GM12865 (cell line): ENCODE measurements around the gene LMOD1.
A peak's percentile ranks its signal among the peaks of the same experiment; 100 is the strongest.
"Not testable (repeated sequence)": the region's sequence is repeated elsewhere in the genome, so short reads cannot be mapped to it uniquely, and the experiment has no call there.

Source experiments
- DNase-seq: peaks from one replicate; pipeline ENCODE4 v3.0.0; 2010; ENCODE audit warnings: low read depth
- H3K4me3 ChIP-seq: 2 replicates; pipeline ENCODE4 v1.5.1; 2011; ENCODE audit warnings: mild to moderate bottlenecking, low read depth, low read length, control low read depth
- TF ChIP-seq, protein P1 (sequence below): IDR thresholded peaks from 2 replicates; pipeline ENCODE4 v1.5.1; 2011; ENCODE audit warnings: low read length, control low read depth, low read depth, inconsistent platforms; ENCODE audit not compliant: insufficient read depth; ENCODE audit errors: missing control alignments

The LMOD1 gene

DNA sequence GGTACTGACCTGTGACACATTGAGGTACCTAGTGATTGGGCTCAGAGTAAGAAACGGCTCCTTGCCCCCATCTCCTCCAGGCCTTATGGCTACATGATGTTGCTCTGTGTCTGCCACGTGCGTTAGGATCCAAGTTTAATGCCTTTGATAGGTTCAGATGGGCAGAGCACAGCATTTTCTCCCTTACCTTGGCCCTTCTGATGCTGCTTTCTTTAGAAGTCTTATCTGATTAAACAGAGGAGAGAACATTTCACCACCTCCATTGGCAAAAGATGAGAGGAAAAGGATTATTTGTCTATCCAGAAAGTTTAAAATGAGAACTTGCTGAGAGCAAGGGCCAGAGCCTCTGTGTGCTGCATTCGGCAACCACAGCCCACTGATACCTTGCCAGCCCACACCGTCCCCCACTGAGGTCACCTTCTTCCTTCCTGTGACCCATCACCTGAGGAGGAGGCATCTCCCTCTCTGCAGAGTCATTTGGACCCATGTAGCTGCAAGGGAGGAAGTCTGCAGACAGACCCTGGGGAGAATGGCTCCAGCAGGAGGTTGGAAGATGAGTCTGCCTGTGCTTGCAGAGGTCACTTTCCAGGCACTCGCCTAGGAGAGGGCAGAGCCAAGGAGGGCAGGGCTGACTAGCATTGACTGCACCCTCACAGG lies 41.0 kb downstream of the LMOD1 start:
- TF ChIP-seq, protein P1, sequence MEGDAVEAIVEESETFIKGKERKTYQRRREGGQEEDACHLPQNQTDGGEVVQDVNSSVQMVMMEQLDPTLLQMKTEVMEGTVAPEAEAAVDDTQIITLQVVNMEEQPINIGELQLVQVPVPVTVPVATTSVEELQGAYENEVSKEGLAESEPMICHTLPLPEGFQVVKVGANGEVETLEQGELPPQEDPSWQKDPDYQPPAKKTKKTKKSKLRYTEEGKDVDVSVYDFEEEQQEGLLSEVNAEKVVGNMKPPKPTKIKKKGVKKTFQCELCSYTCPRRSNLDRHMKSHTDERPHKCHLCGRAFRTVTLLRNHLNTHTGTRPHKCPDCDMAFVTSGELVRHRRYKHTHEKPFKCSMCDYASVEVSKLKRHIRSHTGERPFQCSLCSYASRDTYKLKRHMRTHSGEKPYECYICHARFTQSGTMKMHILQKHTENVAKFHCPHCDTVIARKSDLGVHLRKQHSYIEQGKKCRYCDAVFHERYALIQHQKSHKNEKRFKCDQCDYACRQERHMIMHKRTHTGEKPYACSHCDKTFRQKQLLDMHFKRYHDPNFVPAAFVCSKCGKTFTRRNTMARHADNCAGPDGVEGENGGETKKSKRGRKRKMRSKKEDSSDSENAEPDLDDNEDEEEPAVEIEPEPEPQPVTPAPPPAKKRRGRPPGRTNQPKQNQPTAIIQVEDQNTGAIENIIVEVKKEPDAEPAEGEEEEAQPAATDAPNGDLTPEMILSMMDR, result no peak
- no peak overlapping the region for H3K4me3 ChIP-seq
- DNase-seq, result peak; percentile 36

DNA sequence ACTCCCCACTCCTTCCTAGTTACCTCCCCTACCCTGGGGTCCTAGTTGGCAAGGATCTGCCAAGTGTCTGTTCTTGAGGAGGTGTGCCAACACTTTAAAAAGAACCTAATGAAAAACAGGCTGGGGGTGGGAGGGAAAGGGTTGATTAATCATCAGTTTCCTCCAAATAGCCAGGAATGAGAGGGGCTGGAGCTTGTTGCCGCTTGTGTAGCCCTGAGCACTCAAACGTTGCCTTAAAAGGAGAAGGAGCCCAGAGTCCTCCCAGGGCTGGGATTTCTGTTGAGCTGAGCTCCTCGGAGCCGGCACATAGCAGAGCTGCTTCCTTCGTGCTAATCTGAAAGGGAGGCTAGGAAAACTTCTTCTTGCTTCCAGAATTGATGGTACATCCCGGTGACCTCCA lies 41.8 kb downstream of the LMOD1 start:
- TF ChIP-seq, protein P1, result no peak
- DNase-seq, result no peak
- no peak overlapping the region for H3K4me3 ChIP-seq

DNA sequence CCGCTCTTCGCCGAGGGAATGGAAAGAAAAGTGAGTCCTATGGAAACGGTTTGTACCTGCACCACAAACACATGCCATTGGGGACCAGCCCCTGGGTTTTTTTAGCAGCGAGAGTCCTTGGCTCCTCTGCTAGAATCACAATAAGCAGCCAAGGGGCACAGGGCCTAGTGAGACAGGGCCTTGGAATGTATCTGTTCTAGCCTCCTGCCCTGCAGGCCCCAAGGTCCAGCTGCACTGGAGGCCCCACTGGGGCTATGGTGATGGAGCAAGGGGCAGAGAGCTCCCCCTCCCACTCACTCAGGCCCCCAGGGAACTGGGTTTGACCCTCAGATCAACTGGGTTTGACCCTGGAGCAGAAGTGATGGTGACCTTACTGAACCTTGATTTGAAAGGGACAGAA lies 43.2 kb downstream of the LMOD1 start:
- TF ChIP-seq, protein P1, result no peak
- no peak for DNase-seq

DNA sequence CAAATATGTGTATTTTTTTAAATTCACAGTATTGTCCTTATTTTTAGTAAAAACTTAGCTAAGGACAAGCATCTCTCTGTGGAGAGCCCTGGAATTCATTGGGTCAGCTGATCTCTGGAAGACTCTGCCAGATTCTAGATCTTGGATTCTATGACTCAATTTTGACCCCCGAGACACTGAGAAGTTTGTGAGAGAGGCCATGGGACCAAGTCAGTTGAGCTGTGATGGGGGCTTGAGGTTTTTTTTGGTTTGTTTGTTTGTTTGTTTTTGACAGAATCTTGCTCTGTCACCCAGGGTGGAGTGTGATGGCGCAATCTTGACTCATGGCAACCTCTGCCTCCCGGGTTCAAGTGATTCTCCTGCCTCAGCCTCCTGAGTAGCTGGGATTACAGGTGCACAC lies 44.1 kb downstream of the LMOD1 start:
- no peak for DNase-seq
- no peak overlapping the region for H3K4me3 ChIP-seq
- TF ChIP-seq, protein P1, result no peak

More for the DNA sequence above, 43.2 kb downstream of the LMOD1 start:
- H3K4me3 ChIP-seq, result no peak overlapping the region

DNA sequence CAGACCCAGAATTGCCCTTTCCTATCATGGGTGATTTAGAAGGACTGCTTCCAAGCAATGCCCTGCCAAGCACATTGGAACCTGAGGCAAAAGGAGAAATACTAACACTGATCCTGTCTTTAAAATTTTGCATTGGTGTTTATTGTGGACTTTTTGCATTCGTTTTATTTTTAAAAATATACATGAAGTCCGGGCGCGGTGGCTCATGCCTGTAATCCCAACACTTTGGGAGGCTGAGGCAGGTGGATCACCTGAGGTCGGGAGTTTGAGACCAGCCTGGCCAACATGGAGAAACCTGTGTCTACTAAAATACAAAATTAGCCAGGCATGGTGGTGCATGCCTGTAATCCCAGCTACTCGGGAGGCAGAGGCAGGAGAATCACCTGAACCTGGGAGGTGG lies 45.3 kb downstream of the LMOD1 start:
- H3K4me3 ChIP-seq, result not testable (repeated sequence)

DNA sequence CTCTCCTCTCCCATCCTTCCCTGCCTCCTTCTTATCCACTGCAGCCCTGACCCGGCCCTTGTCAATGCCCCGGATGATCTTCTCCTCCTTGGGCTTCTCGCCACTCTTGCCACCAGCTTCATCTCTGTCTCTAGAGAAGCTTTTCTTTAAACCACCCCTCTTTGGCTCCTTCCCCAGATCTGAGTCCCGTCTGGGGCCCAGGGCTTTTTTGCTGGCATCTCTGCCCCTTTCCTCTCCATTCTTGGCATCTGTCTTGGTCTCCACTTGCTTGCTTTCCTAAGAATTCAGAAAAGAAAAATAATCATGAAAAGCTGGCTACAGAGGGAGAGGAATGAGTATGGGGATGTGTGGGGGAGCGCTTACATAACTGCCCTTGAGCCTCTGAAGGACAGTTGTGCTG lies 45.9 kb downstream of the LMOD1 start:
- TF ChIP-seq, protein P1, result no peak
- no peak for DNase-seq
- H3K4me3 ChIP-seq, result no peak overlapping the region

More for the DNA sequence above, 45.3 kb downstream of the LMOD1 start:
- not testable (repeated sequence) for DNase-seq

DNA sequence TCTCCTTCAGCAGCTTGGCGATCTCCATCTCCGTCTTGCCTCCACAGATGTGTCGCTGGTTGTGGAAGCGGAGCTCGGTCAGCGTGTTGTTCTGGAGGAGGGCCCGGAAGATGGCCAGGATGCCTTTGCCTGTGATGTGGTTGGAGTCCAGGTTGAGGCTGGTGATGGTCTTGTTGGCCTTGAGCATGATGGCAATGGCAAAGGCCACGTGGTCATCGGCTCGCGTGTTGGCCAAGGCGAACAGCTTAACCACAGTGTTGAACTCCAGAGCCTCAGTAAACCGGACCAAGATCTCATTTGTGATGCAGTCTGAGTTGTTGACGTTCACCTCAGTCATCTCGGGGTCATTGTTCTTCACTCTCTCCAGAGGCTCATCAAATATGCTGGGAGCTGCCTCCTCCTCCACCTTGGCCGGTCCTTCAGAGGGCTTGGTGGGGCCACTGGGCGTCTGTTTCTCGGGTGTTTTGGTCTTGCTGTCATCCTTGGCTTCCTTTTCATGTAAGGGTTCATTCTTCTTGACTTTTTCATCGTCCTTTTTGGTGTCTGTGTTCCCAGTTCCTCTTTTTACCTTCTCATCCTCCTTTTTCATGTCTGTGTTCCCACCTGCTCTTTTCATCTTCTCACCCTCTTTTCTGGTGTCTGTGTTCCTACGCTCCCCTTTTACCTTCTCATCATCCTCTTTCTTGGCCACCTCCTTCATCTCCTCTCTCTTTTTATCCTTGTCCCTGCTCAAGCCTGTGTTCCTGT lies 46.5 kb downstream of the LMOD1 start:
- H3K4me3 ChIP-seq, result no peak overlapping the region
- DNase-seq, result no peak

More for the DNA sequence above, 46.5 kb downstream of the LMOD1 start:
- TF ChIP-seq, protein P1, result no peak
